Peyer's patch (tissue), 4 donors: ENCODE data around the gene SMO. TPM values are rescaled to one million over a fixed set of nuclear protein-coding genes. Genes with fewer than 3 reads are reported as not detected.

Source experiments
- DNase-seq, 3 donors: peaks; one replicate each; pipeline ENCODE4 v3.0.0-alpha.2; 2017 to 2019
- H3K27ac ChIP-seq, 4 donors: fragments of 200-600 bp; sonication (generic); one replicate each; pipeline ENCODE4 v1.5.1; 2016 to 2019
- H3K27me3 ChIP-seq, 2 donors: fragments of 200-600 bp; sonication (generic); one replicate each; pipeline ENCODE4 v1.5.1; 2019
- H3K36me3 ChIP-seq, 3 donors: fragments of 200-600 bp; sonication (generic); one replicate each; pipeline ENCODE4 v1.5.1; 2016 to 2019
- H3K4me1 ChIP-seq, 4 donors: fragments of 200-600 bp; sonication (generic); one replicate each; pipeline ENCODE4 v1.5.1; 2016 to 2019
- H3K4me3 ChIP-seq, 4 donors: fragments of 200-600 bp; sonication (generic); 1 replicate in 3 of 4; 2 replicates in 1 of 4; pipeline ENCODE4 v1.5.1; 2016 to 2019; ENCODE audit warnings: mild to moderate bottlenecking in 1 of 4
- H3K9me3 ChIP-seq, 4 donors: fragments of 200-600 bp; sonication (generic); one replicate each; pipeline ENCODE4 v1.5.1; 2016 to 2019; ENCODE audit warnings: mild to moderate bottlenecking in 1 of 4
- POLR2A ChIP-seq, 2 donors: fragments of 450-650 bp; IDR thresholded peaks; one replicate each; pipeline ENCODE4 v1.5.1; 2017; ENCODE audit warnings: antibody characterized with exemption in 2 of 2, mild to moderate bottlenecking in 2 of 2, moderate library complexity in 2 of 2
- small RNA-seq, 2 donors: library from RNA; depleted of rRNA; stranded (forward); fragments of <200 nt; gene quantifications; one replicate each; pipeline ENCODE3, GENCODE V24; 2016
- total RNA-seq, 4 donors: library from RNA; depleted of rRNA; stranded (reverse); fragments of >200 nt; gene quantifications; one replicate each; pipeline ENCODE4 v1.1.0, GENCODE V29; 2016
- TF ChIP-seq, protein P1 (sequence below), 6 experiments: fragments of 450-650 bp in 4 of 6; fragments of 200-600 bp in 2 of 6; sonication (generic) in 1 of 6; IDR thresholded peaks; one replicate each; pipeline ENCODE4 v1.5.1; 2017 to 2019; ENCODE audit warnings: antibody characterized with exemption in 6 of 6, mild to moderate bottlenecking in 3 of 6, moderate library complexity in 1 of 6

SMO gene
- total RNA-seq, 4 donors from 2014 or later, result 0.70 to 14.9 (median 2.2) TPM

DNA sequence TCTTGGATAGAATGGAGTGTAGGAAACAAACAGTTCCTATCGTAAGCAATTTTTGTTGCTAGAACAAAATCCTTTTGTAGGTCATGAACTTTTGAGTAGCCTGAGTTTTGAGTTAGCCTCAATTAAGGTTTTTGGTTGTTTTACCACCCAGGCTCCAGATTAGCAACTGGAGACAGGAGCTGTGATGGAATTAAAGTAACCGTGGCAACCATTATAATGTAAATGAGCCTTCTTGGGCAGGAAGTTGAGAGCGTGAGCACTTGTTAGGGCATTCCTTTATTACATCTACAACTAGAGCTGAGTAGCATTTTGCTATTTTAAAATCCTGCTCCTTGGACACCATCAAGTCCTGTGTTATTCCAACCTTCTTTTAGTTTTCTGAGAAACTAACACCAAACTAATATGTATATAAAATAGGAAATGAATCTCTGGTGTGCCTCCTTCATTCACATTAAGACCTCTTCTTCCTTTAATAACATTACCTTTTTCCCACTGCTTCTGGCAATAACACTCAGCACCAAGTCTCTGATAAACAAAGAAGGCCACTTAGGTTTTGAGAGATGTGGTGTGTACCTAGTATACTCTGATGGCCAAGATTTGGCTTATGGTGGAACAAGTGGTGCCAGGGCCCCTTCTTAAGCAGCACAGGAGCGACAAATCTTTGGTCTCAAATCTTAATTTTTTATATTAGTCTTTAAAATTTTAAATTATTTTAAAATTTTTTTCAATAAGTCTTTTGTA is 70.4 kb downstream of the SMO start:
- no peak overlapping the region for H3K4me3 ChIP-seq
- TF ChIP-seq, protein P1, sequence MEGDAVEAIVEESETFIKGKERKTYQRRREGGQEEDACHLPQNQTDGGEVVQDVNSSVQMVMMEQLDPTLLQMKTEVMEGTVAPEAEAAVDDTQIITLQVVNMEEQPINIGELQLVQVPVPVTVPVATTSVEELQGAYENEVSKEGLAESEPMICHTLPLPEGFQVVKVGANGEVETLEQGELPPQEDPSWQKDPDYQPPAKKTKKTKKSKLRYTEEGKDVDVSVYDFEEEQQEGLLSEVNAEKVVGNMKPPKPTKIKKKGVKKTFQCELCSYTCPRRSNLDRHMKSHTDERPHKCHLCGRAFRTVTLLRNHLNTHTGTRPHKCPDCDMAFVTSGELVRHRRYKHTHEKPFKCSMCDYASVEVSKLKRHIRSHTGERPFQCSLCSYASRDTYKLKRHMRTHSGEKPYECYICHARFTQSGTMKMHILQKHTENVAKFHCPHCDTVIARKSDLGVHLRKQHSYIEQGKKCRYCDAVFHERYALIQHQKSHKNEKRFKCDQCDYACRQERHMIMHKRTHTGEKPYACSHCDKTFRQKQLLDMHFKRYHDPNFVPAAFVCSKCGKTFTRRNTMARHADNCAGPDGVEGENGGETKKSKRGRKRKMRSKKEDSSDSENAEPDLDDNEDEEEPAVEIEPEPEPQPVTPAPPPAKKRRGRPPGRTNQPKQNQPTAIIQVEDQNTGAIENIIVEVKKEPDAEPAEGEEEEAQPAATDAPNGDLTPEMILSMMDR (IDR thresholded peaks at IDR 0.05), result no peak
- no peak for TF ChIP-seq POLR2A (IDR thresholded peaks at IDR 0.05)
- H3K27ac ChIP-seq, result no peak overlapping the region
- no peaks in the 10 kb centered on the region for H3K27me3 ChIP-seq
- no peaks in the 10 kb centered on the region for H3K4me1 ChIP-seq
- no peaks in the 10 kb centered on the region for H3K9me3 ChIP-seq
- H3K36me3 ChIP-seq, result no peaks in the 10 kb centered on the region
- no peak for DNase-seq

DNA sequence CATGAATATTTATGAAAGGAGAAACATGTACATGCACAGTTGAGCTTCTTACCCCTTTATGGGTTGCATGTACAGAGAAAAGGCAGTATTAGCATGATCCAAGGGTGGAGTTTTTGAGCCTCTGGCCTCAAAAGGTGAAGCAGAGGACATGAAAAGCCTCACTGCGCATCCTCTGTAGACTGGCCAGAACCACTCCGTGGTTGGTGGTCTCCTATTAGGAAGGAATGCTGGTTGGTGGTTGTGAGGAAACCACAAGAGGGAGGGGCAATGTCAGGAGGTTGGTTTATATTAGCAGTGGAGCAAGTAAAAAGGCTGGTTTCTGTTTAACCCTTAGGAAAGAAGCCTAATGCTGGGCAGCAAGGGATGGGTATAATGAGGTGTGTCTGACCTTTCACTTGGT is 73.9 kb downstream of the SMO start:
- Histone ChIP-seq H3K27ac (no peak overlapping the region), H3K27me3 (no peaks in the 10 kb centered on the region), H3K9me3 (no peaks in the 10 kb centered on the region), H3K4me3 (no peak overlapping the region), H3K36me3 (no peaks in the 10 kb centered on the region), H3K4me1 (no peaks in the 10 kb centered on the region)
- no peak for TF ChIP-seq POLR2A (IDR thresholded peaks at IDR 0.05)
- TF ChIP-seq, protein P1 (IDR thresholded peaks at IDR 0.05), result no peak
- DNase-seq, result no peak

Small RNAs within 50 kb of the gene (small RNA-seq; reads per million reads assigned to genes)
- 0 reads per million in 2 donors for gene RNY1P11

Other genes with a start within 250 kb of the SMO start
- gene TNPO3, start 133.5 kb upstream of the SMO start, total RNA-seq, result 10 to 100 TPM; 25.2 to 55.3 (median 42.1) TPM
- gene TSPAN33, start 43.9 kb upstream of the SMO start, total RNA-seq, result 10 to 100 TPM in 1 of 4 donors, 1 to 10 TPM in 3; 1.0 to 28.9 (median 3.5) TPM
- gene AHCYL2, start 36.4 kb downstream of the SMO start, total RNA-seq, result 100 to 1,000 TPM in 1 of 4 donors, 10 to 100 TPM in 3; 37.1 to 186 (median 60.0) TPM
- 1 to 10 TPM in 3 of 4 donors, under 1 TPM in 1; 0.54 to 1.7 (median 1.3) TPM for gene STRIP2, start 245.8 kb downstream of the SMO start, total RNA-seq